HepG2 (cell line): ENCODE results near the gene TMEM158. TPM values are rescaled to one million over a fixed set of nuclear protein-coding genes. Genes with fewer than 3 reads are reported as not detected.
A peak's percentile ranks its signal among the peaks of the same experiment; 100 is the strongest.

Experiments
- CSRNP1 ChIP-seq: sonication (generic); formaldehyde crosslinking; IDR thresholded peaks from 2 replicates; pipeline ENCODE4 v1.8.1; 2023; ENCODE audit warnings: mild to moderate bottlenecking, missing genetic modification reagents
- HIC2 ChIP-seq: sonication (generic); formaldehyde crosslinking; IDR thresholded peaks from 2 replicates; pipeline ENCODE4 v1.9.0; 2022; ENCODE audit warnings: low read depth, missing genetic modification reagents
- HNF1B ChIP-seq: sonication (generic); formaldehyde crosslinking; IDR thresholded peaks from 2 replicates; pipeline ENCODE4 v1.5.1; 2020; ENCODE audit warnings: mild to moderate bottlenecking, moderate library complexity, missing genetic modification reagents
- HOXA3 ChIP-seq: sonication (generic); formaldehyde crosslinking; IDR thresholded peaks from 2 replicates; pipeline ENCODE4 v1.5.0; 2020; ENCODE audit warnings: missing genetic modification reagents
- MXD4 ChIP-seq: IDR thresholded peaks from 2 replicates; pipeline ENCODE4 v1.6.1; 2016; ENCODE audit warnings: mild to moderate bottlenecking, missing biosample characterization, missing genetic modification reagents
- PLSCR1 ChIP-seq: sonication (generic); formaldehyde crosslinking; IDR thresholded peaks from 2 replicates; pipeline ENCODE4 v1.5.0; 2020; ENCODE audit warnings: missing genetic modification reagents, mild to moderate bottlenecking, borderline replicate concordance
- ZFP36L1 ChIP-seq: sonication (generic); formaldehyde crosslinking; IDR thresholded peaks from 2 replicates; pipeline ENCODE4 v1.8.0; 2022; ENCODE audit warnings: mild to moderate bottlenecking, missing genetic modification reagents, moderate library complexity
- ZHX2 ChIP-seq, 2 experiments: sonication (generic) in 1 of 2; formaldehyde crosslinking in 1 of 2; IDR thresholded peaks; 2 replicates each; pipeline versions ENCODE4 v1.6.1 to v1.9.0; 2014 to 2022; ENCODE audit warnings: antibody characterized with exemption in 1 of 2, borderline replicate concordance in 1 of 2, inconsistent platforms in 1 of 2, low read depth in 1 of 2, missing genetic modification reagents in 1 of 2
- ZMYM4 ChIP-seq: sonication (generic); formaldehyde crosslinking; IDR thresholded peaks from 2 replicates; pipeline ENCODE4 v1.8.1; 2023; ENCODE audit warnings: mild to moderate bottlenecking, missing genetic modification reagents
- ZNF431 ChIP-seq: sonication (generic); formaldehyde crosslinking; IDR thresholded peaks from 2 replicates; pipeline ENCODE4 v1.9.0; 2022; ENCODE audit warnings: missing genetic modification reagents, low read depth, mild to moderate bottlenecking, borderline replicate concordance
- ZNF563 ChIP-seq: sonication (generic); formaldehyde crosslinking; IDR thresholded peaks from 2 replicates; pipeline ENCODE4 v1.8.0; 2022; ENCODE audit warnings: mild to moderate bottlenecking, moderate library complexity, missing genetic modification reagents
- ZNF777 ChIP-seq: sonication (generic); formaldehyde crosslinking; IDR thresholded peaks from 2 replicates; pipeline ENCODE4 v1.4.0; 2020; ENCODE audit warnings: missing genetic modification reagents
- ZNF784 ChIP-seq: sonication (generic); formaldehyde crosslinking; IDR thresholded peaks from 2 replicates; pipeline ENCODE4 v1.5.1; 2020; ENCODE audit warnings: missing genetic modification reagents, mild to moderate bottlenecking, borderline replicate concordance
- polyA plus RNA-seq, 8 experiments: library from polyadenylated mRNA; depleted of rRNA in 3 of 8; stranded (reverse) in 7 of 8; unstranded in 1 of 8; fragments of >200 nt; fragmentation: Illumina TruSeq in 4 of 8; extraction: Trizol in 4 of 8; gene quantifications; 2 replicates each; pipeline versions ENCODE4 v1.2.1 to v1.2.3, GENCODE V29; 2011 to 2016; ENCODE audit warnings: low read depth in 4 of 8, missing spikeins in 1 of 8, mixed read lengths in 1 of 8; ENCODE audit not compliant: insufficient read depth in 1 of 8
- total RNA-seq, 5 experiments: library from RNA; depleted of rRNA; stranded (reverse); fragments of >200 nt; fragmentation: Illumina TruSeq; extraction: Trizol; gene quantifications; 2 replicates each; pipeline ENCODE4 v1.2.3, GENCODE V29; 2016; ENCODE audit warnings: low read depth in 1 of 5

The TMEM158 gene
- total and polyA plus RNA-seq, 2 of the 13 experiments (the other 11 are each of a cell fraction or from before 2014, with no cell fraction given), result 0.13 TPM; not detected in 1

- peak; percentile 19; the same call in 1 of the 2 replicates for TF ChIP-seq ZHX2 (IDR thresholded peaks at IDR 0.05; ENCODE audit: low read depth)
- no peak for TF ChIP-seq ZHX2 (CRISPR knock-in tag; IDR thresholded peaks at IDR 0.05; ENCODE audit: borderline replicate concordance)
- no peak for TF ChIP-seq ZNF431
- TF ChIP-seq ZFP36L1 (CRISPR knock-in tag), result no peak
- TF ChIP-seq HOXA3, result 0 out of 2 replicates have a peak, but pooled peaks have one; percentile 27
- TF ChIP-seq CSRNP1 (CRISPR knock-in tag), result no peak
- TF ChIP-seq ZNF784 (CRISPR knock-in tag), result no peak
- no peak for TF ChIP-seq MXD4 (CRISPR knock-in tag)
- peak; percentile 40; the same call in 1 of the 2 replicates for TF ChIP-seq ZMYM4
- TF ChIP-seq HIC2 (CRISPR knock-in tag), result no peak
- 0 out of 2 replicates have a peak, but pooled peaks have one; percentile 18 for TF ChIP-seq ZNF563 (CRISPR knock-in tag)
- TF ChIP-seq ZNF777, result peak; percentile 79
- TF ChIP-seq PLSCR1 (CRISPR knock-in tag), result no peak
- no peak for TF ChIP-seq HNF1B (CRISPR knock-in tag)
These were observed 1.1 kb downstream of the TMEM158 start (continued) for GRCh38 chr3:45224824-45225464.
